ENCODE data around the gene ARFGAP2. TPM values are rescaled to one million over a fixed set of nuclear protein-coding genes. Genes with fewer than 3 reads are reported as not detected.

Gene ARFGAP2
- polyA plus RNA-seq, 1 donor (not counting 4 experiments of a cell fraction or from before 2014, with no cell fraction given), result 51.0 TPM

DNA sequence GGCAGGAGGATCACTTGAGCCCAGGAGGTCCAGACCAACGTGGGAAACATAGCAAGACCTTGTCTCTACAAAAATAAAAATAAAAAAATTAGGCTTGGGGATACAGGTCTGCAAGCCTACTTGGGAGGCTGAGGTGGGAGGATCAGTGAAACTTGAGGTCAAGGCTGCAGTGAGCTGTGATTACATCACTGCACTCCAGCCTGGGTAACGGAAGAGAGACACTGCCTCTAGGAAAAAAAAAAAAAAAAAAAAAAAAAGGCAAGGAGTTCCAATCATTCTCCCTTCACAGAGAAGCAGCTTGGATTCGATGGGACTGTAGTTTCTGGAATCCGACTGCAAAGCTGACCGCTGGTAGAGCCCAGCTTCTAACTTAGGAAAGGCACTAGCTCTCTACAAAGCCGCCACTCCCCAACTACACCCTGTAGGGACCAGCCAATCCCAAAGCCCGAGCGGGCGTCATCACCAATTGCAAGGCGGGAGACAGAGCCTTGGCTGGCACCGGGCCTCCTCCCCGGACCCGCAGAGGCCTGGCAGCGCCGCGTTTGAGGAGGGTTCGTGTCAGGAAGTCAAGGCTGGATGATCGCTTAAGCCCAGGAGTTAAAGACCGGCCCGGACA, 37.4 kb upstream of the ARFGAP2 start:
- Histone ChIP-seq H3K27ac (ENCODE audit: control insufficient read depth, insufficient read depth, low read length) (peak overlapping the region; percentile 92), H3K4me2 (ENCODE audit: control insufficient read depth, extremely low read depth, insufficient read depth, low read depth, low read length) (peak overlapping the region; percentile 65), H3K9ac (ENCODE audit: control insufficient read depth, extremely low read depth, insufficient read depth, low read length) (peak overlapping the region; percentile 83), H3K27me3 (ENCODE audit: control insufficient read depth, extremely low read depth, insufficient read depth, low read length) (no peaks in the 10 kb centered on the region), H3K79me2 (ENCODE audit: control insufficient read depth, insufficient read depth, low read length) (peaks cover 22% of the 10 kb centered on the region), H3K9me3 (ENCODE audit: control insufficient read depth, low read depth, low read length) (no peaks in the 10 kb centered on the region), H4K20me1 (ENCODE audit: control insufficient read depth, extremely low read depth, insufficient read depth, low read length) (no peaks in the 10 kb centered on the region), H3K36me3 (ENCODE audit: control insufficient read depth in 2 of 2, extremely low read depth in 1 of 2, insufficient read depth in 2 of 2, low read length in 2 of 2) (peaks cover 0 to 6% of the 10 kb centered on the region in 2 experiments), H3K4me1 (ENCODE audit: control insufficient read depth, extremely low read depth, insufficient read depth, low read length) (peaks cover 35% of the 10 kb centered on the region), H3K9me1 (ENCODE audit: control insufficient read depth, extremely low read depth, insufficient read depth, low read length) (no peaks in the 10 kb centered on the region), H2AFZ (ENCODE audit: control insufficient read depth, low read length) (peak overlapping the region; percentile 84), H3K4me3 (ENCODE audit: control insufficient read depth in 2 of 3, extremely low read depth in 1 of 3, insufficient read depth in 2 of 3, low read depth in 1 of 3, low read length in 3 of 3) (peak overlapping the region; percentile 52 to 66 (median 61))
- dilution Hi-C loops (cut with MboI; ENCODE audit: extremely low pct_ligation_motif_present, low sequenced_read_pairs), result no loop called here
- no peak for TF ChIP-seq EZH2 (IDR thresholded peaks at IDR 0.05; ENCODE audit: low read length)
- TF ChIP-seq, protein P1, sequence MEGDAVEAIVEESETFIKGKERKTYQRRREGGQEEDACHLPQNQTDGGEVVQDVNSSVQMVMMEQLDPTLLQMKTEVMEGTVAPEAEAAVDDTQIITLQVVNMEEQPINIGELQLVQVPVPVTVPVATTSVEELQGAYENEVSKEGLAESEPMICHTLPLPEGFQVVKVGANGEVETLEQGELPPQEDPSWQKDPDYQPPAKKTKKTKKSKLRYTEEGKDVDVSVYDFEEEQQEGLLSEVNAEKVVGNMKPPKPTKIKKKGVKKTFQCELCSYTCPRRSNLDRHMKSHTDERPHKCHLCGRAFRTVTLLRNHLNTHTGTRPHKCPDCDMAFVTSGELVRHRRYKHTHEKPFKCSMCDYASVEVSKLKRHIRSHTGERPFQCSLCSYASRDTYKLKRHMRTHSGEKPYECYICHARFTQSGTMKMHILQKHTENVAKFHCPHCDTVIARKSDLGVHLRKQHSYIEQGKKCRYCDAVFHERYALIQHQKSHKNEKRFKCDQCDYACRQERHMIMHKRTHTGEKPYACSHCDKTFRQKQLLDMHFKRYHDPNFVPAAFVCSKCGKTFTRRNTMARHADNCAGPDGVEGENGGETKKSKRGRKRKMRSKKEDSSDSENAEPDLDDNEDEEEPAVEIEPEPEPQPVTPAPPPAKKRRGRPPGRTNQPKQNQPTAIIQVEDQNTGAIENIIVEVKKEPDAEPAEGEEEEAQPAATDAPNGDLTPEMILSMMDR (optimal IDR thresholded peaks at IDR 0.05 in 1 of 3, IDR thresholded peaks at IDR 0.05 in 1 of 3, conservative IDR thresholded peaks at IDR 0.05 in 1 of 3; ENCODE audit: extremely low read depth in 1 of 3, insufficient read depth in 2 of 3, low read length in 3 of 3), result no peak
- FAIRE-seq (peak; percentile 39), DNase-seq (ENCODE audit: low read depth, low spot score) (no peak)

DNA sequence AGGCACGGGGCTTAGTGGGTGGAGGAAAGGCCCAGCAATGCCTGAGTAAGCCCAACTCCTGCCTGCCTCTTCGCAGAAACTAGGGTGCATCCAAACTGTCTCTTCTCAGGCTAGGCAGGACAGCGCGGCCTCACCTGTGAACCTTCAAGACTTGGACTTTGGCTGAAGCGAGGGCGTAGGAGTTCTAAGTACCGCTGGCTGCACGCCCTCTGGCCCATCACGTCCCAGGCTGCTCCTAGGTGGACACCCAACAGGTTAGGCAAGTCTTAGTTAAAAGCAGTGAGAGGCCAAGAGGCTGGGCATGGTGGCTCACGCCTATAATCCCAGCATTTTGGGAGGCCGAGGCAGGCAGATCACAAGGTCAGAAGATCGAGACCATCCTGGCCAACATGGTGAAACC, 36.3 kb upstream of the ARFGAP2 start:
- H3K4me3 ChIP-seq (ENCODE audit: control insufficient read depth in 2 of 3, extremely low read depth in 1 of 3, insufficient read depth in 2 of 3, low read depth in 1 of 3, low read length in 3 of 3), result no peak overlapping the region
- no peak overlapping the region for H3K27ac ChIP-seq (ENCODE audit: control insufficient read depth, insufficient read depth, low read length)
- no peak overlapping the region for H3K9ac ChIP-seq (ENCODE audit: control insufficient read depth, extremely low read depth, insufficient read depth, low read length)
- TF ChIP-seq, protein P1 (optimal IDR thresholded peaks at IDR 0.05 in 1 of 3, IDR thresholded peaks at IDR 0.05 in 1 of 3, conservative IDR thresholded peaks at IDR 0.05 in 1 of 3; ENCODE audit: extremely low read depth in 1 of 3, insufficient read depth in 2 of 3, low read length in 3 of 3), result no peak
- TF ChIP-seq EZH2 (IDR thresholded peaks at IDR 0.05; ENCODE audit: low read length), result no peak
- H3K4me2 ChIP-seq (ENCODE audit: control insufficient read depth, extremely low read depth, insufficient read depth, low read depth, low read length), result no peak overlapping the region
- H2AFZ ChIP-seq (ENCODE audit: control insufficient read depth, low read length), result no peak overlapping the region
- H3K9me1 ChIP-seq (ENCODE audit: control insufficient read depth, extremely low read depth, insufficient read depth, low read length), result no peaks in the 10 kb centered on the region
- H4K20me1 ChIP-seq (ENCODE audit: control insufficient read depth, extremely low read depth, insufficient read depth, low read length), result no peaks in the 10 kb centered on the region
- H3K27me3 ChIP-seq (ENCODE audit: control insufficient read depth, extremely low read depth, insufficient read depth, low read length), result no peaks in the 10 kb centered on the region
- H3K9me3 ChIP-seq (ENCODE audit: control insufficient read depth, low read depth, low read length), result no peaks in the 10 kb centered on the region
- FAIRE-seq (no peak), DNase-seq (ENCODE audit: low read depth, low spot score) (no peak)
- H3K79me2 ChIP-seq (ENCODE audit: control insufficient read depth, insufficient read depth, low read length), result peaks cover 16% of the 10 kb centered on the region
- peaks cover 0 to 4% of the 10 kb centered on the region in 2 experiments for H3K36me3 ChIP-seq (ENCODE audit: control insufficient read depth in 2 of 2, extremely low read depth in 1 of 2, insufficient read depth in 2 of 2, low read length in 2 of 2)
- H3K4me1 ChIP-seq (ENCODE audit: control insufficient read depth, extremely low read depth, insufficient read depth, low read length), result peaks cover 32% of the 10 kb centered on the region
- dilution Hi-C loops (cut with MboI; ENCODE audit: extremely low pct_ligation_motif_present, low sequenced_read_pairs), result no loop called here
